Measurements from ENCODE around the gene MOGAT3.

GRCh38 chr7:101243646-101244374, 43.0 kb upstream of the MOGAT3 start:
- TF ChIP-seq CTCF (IDR thresholded peaks at IDR 0.05; ENCODE audit: low read depth, low read length, poor library complexity, severe bottlenecking) (no peak), EZH2phosphoT487 (IDR thresholded peaks at IDR 0.05; ENCODE audit: borderline replicate concordance, low read length) (no peak)

Data from DOHH2 (cell line).